GM18868 (cell line): ENCODE results near the gene ENOPH1.
A peak's percentile ranks its signal among the peaks of the same experiment; 100 is the strongest.
"Not testable (repeated sequence)": the region's sequence is repeated elsewhere in the genome, so short reads cannot be mapped to it uniquely, and the experiment has no call there.

Experiments used
- ATAC-seq: cut with Tn5 transposase; IDR thresholded peaks from one replicate; pipeline ENCODE4 v1.9.1; 2021; ENCODE audit warnings: mild to moderate bottlenecking, moderate library complexity; ENCODE audit not compliant: unreplicated experiment

Gene ENOPH1

DNA sequence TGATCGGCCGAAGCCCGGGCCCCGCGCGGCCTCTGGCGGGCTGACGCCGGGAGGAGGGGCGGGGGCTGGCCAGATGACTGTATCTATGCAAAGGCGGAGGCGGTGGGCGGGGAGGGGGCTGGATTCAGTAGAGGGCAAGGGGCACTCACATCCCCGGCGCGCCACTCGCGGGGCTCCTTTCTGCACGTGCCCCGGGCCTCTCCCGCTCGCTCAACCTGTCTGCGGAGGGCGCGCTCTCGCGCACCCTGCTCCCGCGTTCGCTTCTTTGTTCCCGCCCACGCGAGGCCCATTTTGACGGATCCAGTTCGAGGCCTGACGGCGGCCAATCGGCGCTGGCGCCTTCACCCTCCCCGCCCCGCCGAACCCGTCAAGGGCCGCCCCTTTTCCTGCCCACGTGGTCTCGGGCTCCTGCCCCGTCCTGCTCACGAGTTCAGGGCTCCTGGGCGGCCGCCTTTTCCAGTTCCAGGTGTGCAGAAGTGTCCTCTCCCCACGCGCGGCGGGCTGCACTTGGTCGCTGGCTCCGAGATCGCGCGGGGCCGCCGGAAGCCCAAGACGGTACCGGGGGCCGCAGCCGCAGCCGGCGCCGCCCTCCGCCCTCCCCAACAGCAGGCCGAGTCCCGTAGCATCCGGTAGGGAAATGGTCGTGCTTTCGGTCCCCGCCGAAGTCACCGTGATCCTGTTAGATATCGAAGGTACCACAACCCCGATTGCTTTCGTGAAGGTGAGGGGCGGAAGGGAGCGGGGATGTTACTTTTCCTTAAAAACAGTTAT is at the start of gene ENOPH1, which contains the start of gene HNRNPDL:
TSS of gene ENOPH1 (plus strand) at position 398 of the 771 bp plus-strand sequence. CDS start at position 638, 240 bp downstream.
TSS of gene HNRNPDL (minus strand) at position 270 of the 771 bp plus-strand sequence. CDS start 772 bp downstream, outside the sequence.
- ATAC-seq, result peak; percentile 71

GRCh38 chr4:82380831-82381230 is 49.6 kb upstream of the ENOPH1 start:
- no peak for ATAC-seq

DNA sequence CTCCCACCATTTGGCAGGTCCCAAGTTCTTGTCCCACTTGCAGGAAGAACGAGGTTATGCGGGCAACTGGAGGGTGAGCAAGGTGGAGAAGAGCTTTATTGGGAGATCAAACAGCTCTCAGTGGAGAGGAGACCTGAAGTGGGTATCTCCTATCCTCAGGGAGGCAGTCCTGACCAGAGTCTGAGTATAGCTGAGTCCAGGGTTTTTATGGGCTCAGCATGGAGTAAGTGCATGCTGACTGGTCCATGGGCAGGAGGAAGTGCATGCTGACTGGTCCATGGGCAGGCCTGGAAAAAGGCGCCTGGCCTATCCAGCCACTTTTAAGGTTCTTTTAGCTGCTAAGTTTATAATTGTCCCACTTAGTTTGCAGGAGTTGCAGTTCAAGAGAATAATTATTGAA is 49.2 kb upstream of the ENOPH1 start:
- no peak for ATAC-seq

- no peak for ATAC-seq
Measured at GRCh38 chr4:82381661-82382296, 48.6 kb upstream of the ENOPH1 start.

GRCh38 chr4:82382751-82383150 is 47.6 kb upstream of the ENOPH1 start:
- no peak for ATAC-seq

GRCh38 chr4:82386312-82386711 is 44.1 kb upstream of the ENOPH1 start:
- not testable (repeated sequence) for ATAC-seq

- no peak for ATAC-seq
Measured at GRCh38 chr4:82388405-82388804, 42.0 kb upstream of the ENOPH1 start.

DNA sequence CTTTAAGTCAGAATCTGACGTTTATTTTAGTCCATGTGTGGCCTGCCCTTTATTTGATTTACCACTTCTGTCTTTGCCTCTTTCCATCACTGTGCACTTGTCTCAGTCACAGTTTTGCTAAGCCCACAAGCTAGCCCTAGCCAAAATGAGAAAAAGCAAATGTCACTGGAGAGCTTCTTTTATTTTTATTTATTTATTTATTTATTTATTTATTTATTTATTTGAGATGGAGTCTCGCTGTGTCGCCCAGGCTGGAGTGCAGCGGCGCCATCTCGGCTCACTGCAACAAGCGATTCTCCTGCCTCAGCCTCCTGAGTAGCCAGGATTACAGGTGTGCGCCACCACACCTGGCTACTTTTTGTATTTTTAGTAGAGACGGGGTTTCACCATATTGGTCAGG is 40.3 kb upstream of the ENOPH1 start:
- ATAC-seq, result not testable (repeated sequence)

DNA sequence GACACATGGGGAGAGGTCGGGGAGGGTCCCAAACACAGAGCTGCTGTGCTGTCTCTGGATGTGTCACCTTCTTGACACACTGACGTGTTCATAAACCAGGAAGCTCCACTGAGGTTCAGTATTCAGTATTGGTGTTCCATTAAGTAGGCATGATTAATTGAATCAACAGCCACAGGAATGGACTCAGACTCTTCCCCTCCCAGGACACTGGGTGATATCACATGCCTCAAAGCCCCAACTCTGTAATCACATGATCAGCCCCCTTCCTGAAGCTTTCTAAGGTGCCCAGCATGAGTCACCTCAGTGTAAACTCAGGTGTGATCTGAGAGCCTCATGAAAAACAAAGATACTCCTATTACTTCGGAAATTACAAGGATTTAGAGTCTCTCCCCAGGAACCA is 35.5 kb upstream of the ENOPH1 start:
- ATAC-seq, result no peak

GRCh38 chr4:82397527-82397926 is 32.9 kb upstream of the ENOPH1 start:
- ATAC-seq, result no peak

DNA sequence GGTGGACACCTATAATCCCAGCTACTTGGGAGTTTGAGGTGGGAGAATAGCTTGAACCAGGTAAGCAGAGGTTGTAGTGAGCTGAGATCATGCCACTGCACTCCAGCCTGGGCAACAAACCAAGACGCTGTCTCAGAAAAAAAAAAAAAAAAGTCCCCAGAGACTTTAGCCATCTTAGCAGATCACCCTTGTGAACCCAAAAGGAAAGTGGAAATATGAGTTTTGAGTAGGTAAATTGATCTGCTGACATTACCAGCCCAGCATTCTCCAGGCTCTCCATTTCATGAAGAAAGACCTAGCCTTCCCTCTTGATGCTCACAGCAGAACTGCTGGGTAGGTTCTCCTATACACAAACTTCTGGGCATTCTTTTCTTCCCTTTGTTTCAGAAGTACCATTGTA is 32.1 kb upstream of the ENOPH1 start:
- ATAC-seq, result peak; percentile 63

GRCh38 chr4:82401600-82401999 is 28.8 kb upstream of the ENOPH1 start:
- ATAC-seq, result no peak

DNA sequence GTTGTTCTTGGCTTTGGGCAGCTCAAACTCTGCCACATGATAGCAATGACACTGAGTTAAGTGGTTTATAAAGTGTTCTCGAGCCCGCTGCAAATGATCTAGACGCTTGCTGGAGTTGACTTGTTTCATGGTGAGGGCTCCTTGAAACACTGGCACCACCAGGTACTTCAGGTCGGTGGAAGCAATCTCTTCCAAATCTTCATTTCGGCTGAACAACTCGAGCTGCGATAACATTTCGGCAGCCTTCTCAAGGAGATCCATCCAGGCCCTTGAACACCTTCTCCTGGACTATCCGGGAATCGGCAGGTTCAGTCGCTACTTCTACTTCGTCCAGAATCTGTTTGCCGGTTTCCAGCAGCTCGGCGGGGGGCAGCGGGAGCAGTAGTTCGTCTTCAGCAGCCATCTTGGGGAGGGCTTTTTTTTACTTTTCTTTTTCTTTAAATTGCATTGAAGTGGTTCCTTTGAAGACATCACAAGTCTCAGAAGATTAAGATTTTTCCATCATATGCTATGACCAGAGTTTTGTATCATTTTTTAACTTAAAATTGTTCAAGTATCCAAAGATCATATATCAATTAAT is 28.1 kb upstream of the ENOPH1 start:
- ATAC-seq, result no peak

DNA sequence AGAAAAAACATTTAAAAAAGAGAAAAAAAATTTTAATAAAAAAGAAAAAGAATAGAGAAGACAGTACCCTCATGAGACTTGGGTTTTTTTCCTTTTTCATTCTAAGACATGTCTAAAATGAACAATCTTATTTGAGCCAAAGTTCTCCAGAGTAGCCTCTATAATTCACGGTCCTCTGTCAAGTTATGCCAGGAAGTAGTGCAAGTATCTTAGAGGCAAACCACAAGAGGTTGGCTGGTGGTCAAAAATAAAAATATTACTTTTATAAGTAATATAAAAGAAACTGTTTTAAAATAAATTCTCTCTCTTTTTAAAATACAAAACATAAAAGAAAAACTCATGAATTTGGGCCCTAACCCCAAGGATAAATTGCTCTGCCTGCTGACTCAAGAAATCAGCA is 26.7 kb upstream of the ENOPH1 start:
- no peak for ATAC-seq

DNA sequence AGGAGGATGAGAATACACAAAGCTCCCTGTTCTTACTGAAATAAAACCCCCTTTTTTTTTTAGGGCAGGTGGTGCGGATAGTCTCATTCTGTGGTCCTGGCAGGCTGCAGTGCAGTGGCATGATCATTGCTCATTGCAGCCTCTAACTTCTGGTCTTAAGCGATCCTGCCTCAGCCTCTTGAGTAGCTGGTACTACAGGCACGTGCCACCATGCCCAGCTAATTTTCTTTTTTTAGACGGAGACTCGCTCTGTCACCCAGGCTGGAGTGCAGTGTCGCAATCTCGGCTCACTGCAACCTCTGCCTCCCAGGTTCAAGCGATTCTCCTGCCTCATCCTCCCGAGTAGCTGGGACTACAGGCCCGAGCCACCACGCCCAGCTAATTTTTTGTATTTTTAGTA is 15.3 kb upstream of the ENOPH1 start:
- not testable (repeated sequence) for ATAC-seq

DNA sequence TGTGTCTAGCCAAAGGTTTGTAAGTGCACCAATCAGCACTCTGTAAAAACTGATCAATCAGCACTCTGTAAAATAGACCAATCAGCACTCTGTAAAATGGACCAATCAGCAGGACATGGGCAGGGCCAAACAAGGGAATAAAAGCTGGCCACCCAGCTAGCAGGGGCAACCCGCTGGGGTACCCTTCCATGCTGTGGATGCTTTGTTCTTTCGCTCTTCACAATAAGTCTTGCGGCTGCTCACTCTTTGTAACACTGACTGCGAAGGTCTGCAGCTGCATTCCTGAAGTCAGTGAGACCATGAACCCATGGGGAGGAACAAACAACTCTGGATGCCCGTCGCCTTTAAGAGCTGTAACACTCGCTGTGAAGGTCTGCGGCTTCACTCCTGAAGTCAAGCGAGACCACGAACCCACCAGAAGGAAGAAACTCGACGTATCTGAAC is 14.4 kb upstream of the ENOPH1 start:
- no peak for ATAC-seq

DNA sequence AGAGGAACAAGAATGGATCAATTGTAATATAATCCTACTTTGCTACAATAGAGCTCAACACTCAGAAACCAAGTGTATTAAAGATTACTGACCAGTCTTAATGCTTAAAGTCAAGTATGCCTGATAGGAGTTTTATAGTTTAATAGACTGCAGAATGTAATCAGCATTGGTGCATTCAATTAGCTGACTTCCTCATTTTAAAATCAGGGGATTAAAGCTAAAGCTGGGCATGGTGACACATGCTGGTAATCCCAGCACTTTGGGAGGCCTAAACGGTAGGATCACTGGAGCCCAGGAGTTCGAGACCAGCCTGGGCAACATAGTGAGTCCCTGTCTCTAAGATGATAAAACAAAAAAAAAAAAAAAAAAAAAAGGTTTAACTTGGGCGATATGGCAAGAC is 10.9 kb upstream of the ENOPH1 start:
- no peak for ATAC-seq

GRCh38 chr4:82421796-82422560 is 8.4 kb upstream of the ENOPH1 start:
- ATAC-seq, result no peak

DNA sequence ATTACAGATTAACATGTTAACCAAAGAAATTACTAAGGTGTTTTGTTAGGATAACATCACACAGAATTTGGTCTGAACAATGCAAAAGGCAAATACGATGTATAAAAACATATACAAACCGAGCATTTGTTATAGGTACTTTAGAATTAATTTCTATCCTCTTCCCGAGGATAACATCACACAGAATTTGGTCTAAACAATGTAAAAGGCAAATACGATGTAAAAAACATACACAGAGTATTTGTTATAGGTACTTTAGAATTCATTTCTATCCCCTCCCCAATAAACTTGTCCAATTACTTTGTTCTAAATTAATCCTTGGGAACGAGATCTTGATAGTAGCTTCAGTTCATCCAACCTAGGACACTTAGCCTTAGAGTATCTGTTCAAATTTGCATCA is 7.8 kb upstream of the ENOPH1 start:
- no peak for ATAC-seq

- ATAC-seq, result no peak
Measured at GRCh38 chr4:82423245-82424054, 6.9 kb upstream of the ENOPH1 start.
